Subcutaneous adipose tissue (tissue), 4 donors: ENCODE data around the gene IRX1. TPM values are rescaled to one million over a fixed set of nuclear protein-coding genes. Genes with fewer than 3 reads are reported as not detected.

ENCODE experiments used
- total RNA-seq, 4 donors: library from RNA; depleted of rRNA; stranded (reverse); fragments of >200 nt; gene quantifications; one replicate each; pipeline ENCODE4 v1.1.0, GENCODE V29; 2016
- TF ChIP-seq, protein P1 (sequence below): fragments of 450-650 bp; IDR thresholded peaks from one replicate; pipeline ENCODE4 v1.5.1; 2016; ENCODE audit warnings: low read depth, mild to moderate bottlenecking, control low read depth, antibody characterized with exemption, moderate library complexity

The IRX1 gene
- 10 to 100 TPM in 1 of 4 donors, 1 to 10 TPM in 3; 3.3 to 16.7 (median 9.0) TPM for total RNA-seq

DNA sequence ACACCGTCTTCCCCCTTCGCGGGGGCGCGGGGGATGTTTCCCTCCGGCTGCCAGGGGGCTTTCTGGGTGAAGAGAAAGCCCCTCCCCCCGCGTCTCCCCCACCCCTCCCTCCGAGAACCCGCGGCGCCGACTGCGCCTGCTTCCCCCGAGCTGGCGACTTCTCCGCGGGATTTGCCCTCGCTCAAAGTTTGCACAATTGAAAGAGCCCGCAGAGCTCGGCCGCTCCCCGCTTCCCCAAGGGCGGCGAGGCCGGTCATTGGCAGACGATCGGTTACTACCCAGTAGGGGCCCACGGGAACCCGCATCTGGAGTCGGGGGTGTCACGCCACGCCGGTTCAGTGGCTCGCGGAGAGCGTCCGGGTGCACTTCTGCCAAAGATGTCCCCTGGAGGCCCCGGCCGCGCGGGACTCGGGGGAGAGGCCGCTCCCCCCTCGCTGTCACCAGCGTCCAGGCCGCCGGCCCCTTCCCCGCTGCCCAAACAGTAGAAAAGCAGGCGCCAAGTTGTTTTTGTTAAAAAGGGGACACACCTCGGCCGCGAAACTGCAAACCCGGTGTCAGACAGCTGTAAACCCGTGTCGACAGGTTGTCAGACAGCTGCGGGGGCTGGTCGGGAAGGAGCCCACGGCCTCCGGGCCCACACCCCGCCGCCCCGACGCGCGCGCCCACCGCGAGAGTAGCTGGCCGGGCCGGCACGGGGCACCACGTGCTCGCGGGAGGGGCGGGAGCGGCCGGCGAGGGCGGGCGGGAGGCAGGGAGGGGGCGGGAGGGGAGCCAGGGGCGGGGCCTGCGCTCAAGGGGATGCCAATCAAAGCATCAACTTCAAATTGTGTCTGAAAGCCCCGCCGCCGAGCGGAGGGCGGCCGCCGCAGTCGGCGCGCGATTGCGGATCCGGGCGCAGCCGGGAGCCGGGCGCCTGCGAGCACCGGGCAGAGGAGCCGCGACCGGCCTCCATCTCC, at the start of gene IRX1:
TSS of gene IRX1 (plus strand) at position 827 of the 956 bp plus-strand sequence. CDS start 274 bp downstream, outside the sequence.
- TF ChIP-seq, protein P1, sequence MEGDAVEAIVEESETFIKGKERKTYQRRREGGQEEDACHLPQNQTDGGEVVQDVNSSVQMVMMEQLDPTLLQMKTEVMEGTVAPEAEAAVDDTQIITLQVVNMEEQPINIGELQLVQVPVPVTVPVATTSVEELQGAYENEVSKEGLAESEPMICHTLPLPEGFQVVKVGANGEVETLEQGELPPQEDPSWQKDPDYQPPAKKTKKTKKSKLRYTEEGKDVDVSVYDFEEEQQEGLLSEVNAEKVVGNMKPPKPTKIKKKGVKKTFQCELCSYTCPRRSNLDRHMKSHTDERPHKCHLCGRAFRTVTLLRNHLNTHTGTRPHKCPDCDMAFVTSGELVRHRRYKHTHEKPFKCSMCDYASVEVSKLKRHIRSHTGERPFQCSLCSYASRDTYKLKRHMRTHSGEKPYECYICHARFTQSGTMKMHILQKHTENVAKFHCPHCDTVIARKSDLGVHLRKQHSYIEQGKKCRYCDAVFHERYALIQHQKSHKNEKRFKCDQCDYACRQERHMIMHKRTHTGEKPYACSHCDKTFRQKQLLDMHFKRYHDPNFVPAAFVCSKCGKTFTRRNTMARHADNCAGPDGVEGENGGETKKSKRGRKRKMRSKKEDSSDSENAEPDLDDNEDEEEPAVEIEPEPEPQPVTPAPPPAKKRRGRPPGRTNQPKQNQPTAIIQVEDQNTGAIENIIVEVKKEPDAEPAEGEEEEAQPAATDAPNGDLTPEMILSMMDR, result no peak

DNA sequence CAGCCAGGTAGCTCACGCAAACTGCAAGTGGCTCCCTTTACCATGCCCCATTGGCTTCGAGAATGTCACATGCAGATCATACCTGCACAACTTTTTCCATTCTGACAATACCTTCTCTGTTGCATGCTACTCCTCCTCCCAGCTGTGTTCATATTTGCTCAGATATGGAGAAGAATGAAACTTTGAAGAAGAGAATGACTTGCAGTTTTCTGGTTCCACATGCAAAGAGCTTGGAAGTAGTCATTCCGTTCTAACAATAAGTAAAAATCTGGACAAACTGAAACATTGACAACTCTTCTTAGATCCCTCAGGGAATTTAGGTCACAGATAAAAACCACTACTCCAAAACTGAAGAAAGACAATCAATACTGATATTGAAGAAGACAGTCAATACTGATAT, 49.6 kb upstream of the IRX1 start:
- TF ChIP-seq, protein P1, result no peak

DNA sequence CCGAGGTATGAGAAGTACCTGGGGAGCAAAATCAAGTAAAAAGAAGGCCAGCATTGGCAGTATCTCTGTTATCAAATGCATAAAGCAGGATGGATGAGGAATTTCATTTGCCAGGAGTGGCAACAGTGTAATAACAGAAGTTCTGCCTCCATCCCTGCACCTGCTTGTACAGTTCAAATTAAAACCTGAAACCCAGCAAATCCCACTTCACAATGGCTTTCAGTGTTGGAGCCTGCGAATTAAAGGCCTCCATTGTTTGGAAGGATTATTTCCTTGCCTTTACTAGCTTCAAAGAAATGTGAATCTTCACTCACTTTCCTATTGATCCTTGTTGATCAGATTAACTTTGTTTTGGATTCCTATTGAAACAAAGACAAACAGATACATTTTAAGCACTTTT, 31.5 kb upstream of the IRX1 start:
- TF ChIP-seq, protein P1, result no peak

DNA sequence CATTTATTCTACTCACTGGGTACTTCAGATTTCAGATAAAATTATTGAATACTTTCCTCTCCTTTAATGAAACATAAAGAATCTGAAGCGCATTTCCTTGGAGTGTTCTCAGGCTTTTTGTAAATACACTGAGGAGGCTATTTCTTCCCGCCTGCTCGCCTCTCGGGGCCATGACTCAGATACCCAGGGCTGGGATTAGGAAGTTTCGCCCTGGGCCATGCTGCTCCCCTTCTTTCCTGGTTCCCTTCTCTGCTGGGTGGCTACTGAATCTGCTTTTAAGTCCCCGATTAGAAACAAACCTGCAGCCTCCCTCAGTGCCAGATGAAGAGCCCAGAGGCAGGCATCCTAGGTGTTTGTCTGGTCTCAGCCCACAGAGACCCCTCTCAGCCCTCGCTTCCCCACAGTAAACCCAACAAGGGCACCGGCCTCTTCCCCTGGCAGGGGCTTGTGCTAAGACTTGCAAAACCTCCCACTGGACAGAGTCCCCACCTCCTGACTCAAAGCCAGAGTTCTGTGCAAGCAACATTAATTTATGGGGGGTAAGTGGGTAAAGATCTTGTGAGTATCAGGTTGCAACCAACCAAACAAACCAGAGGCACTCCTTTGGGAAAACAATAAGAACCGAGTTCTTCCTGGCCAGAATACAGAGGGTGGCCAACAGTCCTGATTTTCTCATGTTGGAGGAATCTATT, 30.7 kb upstream of the IRX1 start:
- TF ChIP-seq, protein P1, result no peak

DNA sequence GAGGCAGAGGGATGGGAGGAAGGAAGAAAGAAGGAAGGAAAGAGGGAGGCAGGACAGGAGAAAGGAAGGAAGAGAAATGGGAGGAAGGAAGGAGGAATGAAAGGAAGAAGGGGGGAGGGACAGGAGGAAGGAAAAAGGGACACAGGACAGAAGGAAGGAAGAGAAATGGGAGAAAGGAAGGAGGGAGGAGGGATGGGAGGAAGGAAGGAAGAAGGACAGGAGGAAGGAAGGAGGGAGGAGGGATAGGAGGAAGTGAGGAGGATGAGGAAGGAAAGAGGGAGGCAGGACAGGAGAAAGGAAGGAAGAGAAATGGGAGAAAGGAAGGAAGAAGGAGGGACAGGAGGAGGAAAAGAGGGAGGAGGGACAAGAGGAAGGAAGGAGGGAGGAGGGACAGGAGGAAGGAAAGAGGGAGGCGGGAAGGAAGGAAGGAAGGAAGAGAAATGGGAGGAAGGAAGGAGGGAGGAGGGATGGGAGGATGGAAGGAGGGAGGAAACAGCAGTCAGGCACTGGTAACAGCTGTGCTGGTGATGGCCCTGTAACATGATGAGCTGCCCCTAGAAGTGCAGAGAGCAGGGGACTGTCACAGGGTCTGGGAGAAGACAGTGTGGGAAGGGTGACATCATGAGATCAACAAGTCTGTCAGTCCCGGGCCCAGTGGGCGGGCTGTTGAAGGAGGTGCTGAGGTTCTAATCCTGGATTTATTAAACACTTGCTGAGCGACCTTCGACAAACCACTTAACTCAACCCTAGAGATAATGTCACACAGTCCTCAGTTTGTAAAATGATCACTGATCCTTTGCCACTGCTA, 10.7 kb upstream of the IRX1 start:
- TF ChIP-seq, protein P1, result no peak

DNA sequence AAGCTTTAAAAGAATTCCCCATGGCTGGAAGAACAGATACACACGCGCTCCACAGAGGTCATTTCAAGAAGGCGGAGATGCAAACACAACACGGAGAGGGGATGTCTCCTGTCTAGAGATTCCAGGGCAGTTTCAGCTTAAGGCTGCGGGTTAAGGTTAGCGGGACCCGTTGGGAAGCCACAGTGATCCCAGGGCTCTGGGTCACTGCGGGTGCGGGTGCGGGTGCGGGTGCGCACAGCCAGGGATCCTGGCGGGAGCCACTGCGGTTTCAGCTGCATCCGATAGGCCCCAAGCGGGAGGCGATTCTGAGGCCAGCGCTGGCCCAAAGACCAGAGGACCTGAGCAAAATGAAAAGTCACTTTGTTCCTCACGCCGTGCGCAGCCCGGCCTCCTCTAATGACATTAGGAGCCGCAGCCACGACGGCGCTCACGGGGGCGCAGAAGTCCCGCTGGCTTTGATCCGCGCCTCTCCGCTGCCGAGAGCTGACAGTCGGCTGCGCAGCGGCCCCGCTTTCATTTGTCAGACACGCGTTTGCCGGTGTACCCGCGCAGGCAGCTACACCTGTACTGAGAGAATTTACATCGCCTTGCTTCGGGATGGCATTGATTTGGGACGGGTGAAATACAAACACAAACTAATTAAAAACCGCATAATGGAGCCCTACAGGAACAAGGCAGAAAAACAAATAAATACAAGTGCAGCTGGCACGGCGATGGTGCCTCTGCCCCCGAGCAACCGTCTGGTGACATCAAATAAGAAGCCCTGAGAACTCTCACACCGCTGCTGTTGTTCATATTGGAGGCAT, 5.3 kb upstream of the IRX1 start:
- TF ChIP-seq, protein P1, result no peak
